WTC11 (cell line): ENCODE data around the gene UBXN4. TPM values are rescaled to one million over a fixed set of nuclear protein-coding genes. Genes with fewer than 3 reads are reported as not detected.
"Not testable (repeated sequence)": the region's sequence is repeated elsewhere in the genome, so short reads cannot be mapped to it uniquely, and the experiment has no call there.

ENCODE experiments used
- ATAC-seq: fragments of 200-7000 bp; cut with Tn5 transposase; 2 replicates; pipeline ENCODE4 v1.10.0; 2021; ENCODE audit warnings: mild to moderate bottlenecking, moderate library complexity
- CTCF ChIA-PET: fragments of 300-600 bp; sonication (Branson Sonifier 250); formaldehyde crosslinking; loops from one replicate; lab custom pipeline; 2021; ENCODE audit warnings: antibody characterized with exemption; lab: Charles Lee
- POLR2A ChIA-PET: fragments of 350-600 bp; sonication (Branson Sonifier 250); formaldehyde crosslinking; loops from one replicate; lab custom pipeline; 2021; ENCODE audit warnings: antibody characterized with exemption; lab: Charles Lee
- DNase-seq: peaks from one replicate; pipeline ENCODE4 v3.0.0; 2021; ENCODE audit warnings: low spot score
- H3K27ac Mint-ChIP-seq: 2 replicates; pipeline ENCODE4 v1.8.0; 2021; ENCODE audit warnings: mixed read lengths
- H3K27me3 Mint-ChIP-seq: 2 replicates; pipeline ENCODE4 v1.8.0; 2021; ENCODE audit warnings: low read depth, mild to moderate bottlenecking, moderate library complexity, mixed read lengths
- H3K36me3 Mint-ChIP-seq: 2 replicates; pipeline ENCODE4 v1.8.0; 2021; ENCODE audit warnings: mixed read lengths
- H3K4me1 Mint-ChIP-seq: 2 replicates; pipeline ENCODE4 v1.8.0; 2022; ENCODE audit warnings: mixed read lengths
- H3K4me3 Mint-ChIP-seq: 2 replicates; pipeline ENCODE4 v1.8.0; 2021; ENCODE audit warnings: mild to moderate bottlenecking, moderate library complexity, mixed read lengths
- H3K9me3 Mint-ChIP-seq: 2 replicates; pipeline ENCODE4 v1.8.0; 2021; ENCODE audit warnings: mixed read lengths
- CREB1 ChIP-seq: sonication (generic); formaldehyde crosslinking; IDR thresholded peaks from 2 replicates; pipeline ENCODE4 v1.8.0; 2023; ENCODE audit warnings: mild to moderate bottlenecking, missing genetic modification reagents
- ETV6 ChIP-seq: sonication (generic); formaldehyde crosslinking; IDR thresholded peaks from 2 replicates; pipeline ENCODE4 v1.8.1; 2022; ENCODE audit warnings: mild to moderate bottlenecking, missing genetic modification reagents
- GRHL2 ChIP-seq: fragments of 250-450 bp; sonication (Bioruptor Pico); IDR thresholded peaks from 2 replicates; pipeline ENCODE4 v1.8.0; 2022; ENCODE audit warnings: mild to moderate bottlenecking, moderate library complexity; ENCODE audit not compliant: insufficient replicate concordance, severe bottlenecking
- GTF2I ChIP-seq: fragments of 250-450 bp; sonication (Bioruptor Pico); conservative IDR thresholded peaks from 2 replicates; pipeline ENCODE4 v1.4.0; 2021; ENCODE audit warnings: mild to moderate bottlenecking
- HMGA2 ChIP-seq: fragments of 250-450 bp; sonication (Bioruptor Pico); IDR thresholded peaks from 2 replicates; pipeline ENCODE4 v1.4.0; 2021; ENCODE audit warnings: mild to moderate bottlenecking, moderate library complexity
- JAZF1 ChIP-seq: fragments of 250-450 bp; sonication (Bioruptor Pico); IDR thresholded peaks from 2 replicates; pipeline ENCODE4 v1.9.0; 2021; ENCODE audit warnings: moderate library complexity, mild to moderate bottlenecking, inconsistent platforms
- NR1H2 ChIP-seq: sonication (generic); formaldehyde crosslinking; IDR thresholded peaks from 2 replicates; pipeline ENCODE4 v1.9.0; 2021; ENCODE audit warnings: mild to moderate bottlenecking, moderate library complexity, missing genetic modification reagents
- SP1 ChIP-seq: sonication (generic); formaldehyde crosslinking; conservative IDR thresholded peaks from 2 replicates; pipeline ENCODE4 v1.8.1; 2022; ENCODE audit warnings: missing genetic modification reagents
- TEAD1 ChIP-seq: sonication (generic); formaldehyde crosslinking; IDR thresholded peaks from 2 replicates; pipeline ENCODE4 v1.8.0; 2022; ENCODE audit warnings: mild to moderate bottlenecking, missing genetic modification reagents
- TEAD4 ChIP-seq: sonication (generic); formaldehyde crosslinking; IDR thresholded peaks from 2 replicates; pipeline ENCODE4 v1.8.0; 2022; ENCODE audit warnings: mild to moderate bottlenecking, missing genetic modification reagents
- ZNF219 ChIP-seq: sonication (generic); formaldehyde crosslinking; IDR thresholded peaks from 2 replicates; pipeline ENCODE4 v1.8.0; 2023; ENCODE audit warnings: missing genetic modification reagents, mild to moderate bottlenecking, borderline replicate concordance
- ZNF232 ChIP-seq: sonication (generic); formaldehyde crosslinking; IDR thresholded peaks from 2 replicates; pipeline ENCODE4 v1.8.0; 2022; ENCODE audit warnings: mild to moderate bottlenecking, missing genetic modification reagents
- ZNF396 ChIP-seq: fragments of 250-450 bp; sonication (Bioruptor Pico); IDR thresholded peaks from 2 replicates; pipeline ENCODE4 v1.8.0; 2021; ENCODE audit warnings: mild to moderate bottlenecking, moderate library complexity, borderline replicate concordance
- total RNA-seq: library from RNA; stranded (reverse); gene quantifications from 3 replicates; pipeline ENCODE4 v1.2.3, GENCODE V29; 2021
- TF ChIP-seq, protein P1 (sequence below): fragments of 250-450 bp; sonication (Bioruptor Pico); IDR thresholded peaks from 2 replicates; pipeline ENCODE4 v1.9.0; 2021; ENCODE audit warnings: mild to moderate bottlenecking, borderline replicate concordance
- TF ChIP-seq, protein P2 (sequence below): sonication (generic); formaldehyde crosslinking; IDR thresholded peaks from 2 replicates; pipeline ENCODE4 v1.8.0; 2023; ENCODE audit warnings: missing genetic modification reagents
- TF ChIP-seq, protein P3 (sequence below): sonication (generic); formaldehyde crosslinking; IDR thresholded peaks from 2 replicates; pipeline ENCODE4 v1.8.0; 2022; ENCODE audit warnings: mild to moderate bottlenecking, missing genetic modification reagents
- TF ChIP-seq, protein P4 (sequence below): sonication (generic); formaldehyde crosslinking; IDR thresholded peaks from 2 replicates; pipeline ENCODE4 v1.8.1; 2023; ENCODE audit warnings: mild to moderate bottlenecking, missing genetic modification reagents, moderate library complexity
- TF ChIP-seq, protein P5 (sequence below): fragments of 200-600 bp; IDR thresholded peaks from 2 replicates; pipeline ENCODE4 v1.8.0; 2022; ENCODE audit warnings: antibody characterized with exemption
- TF ChIP-seq, protein P6 (sequence below): sonication (generic); formaldehyde crosslinking; IDR thresholded peaks from 2 replicates; pipeline ENCODE4 v1.8.1; 2023; ENCODE audit warnings: mild to moderate bottlenecking, missing genetic modification reagents

The UBXN4 gene
- total RNA-seq, 1 experiment from 2014 or later = 68.1 TPM

DNA sequence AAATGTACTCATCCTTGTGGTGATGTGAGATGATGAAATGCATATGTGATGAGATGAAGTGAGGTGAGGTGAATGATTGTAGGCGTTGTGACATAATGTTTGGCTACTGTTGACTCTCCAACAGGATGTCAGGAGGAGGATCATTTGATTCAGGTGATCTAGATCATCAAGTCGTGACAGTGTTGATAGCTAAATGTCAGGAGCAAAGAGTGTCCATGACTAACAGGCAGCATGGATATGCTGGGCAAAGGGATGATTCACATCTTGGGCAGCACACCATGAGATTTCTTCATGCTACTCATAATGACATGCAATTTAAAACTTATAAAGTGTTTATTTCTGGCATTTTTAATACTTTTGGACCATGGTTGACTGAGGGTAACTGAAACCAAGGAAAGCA lies 40.2 kb upstream of the UBXN4 start:
- Mint-ChIP-seq H3K27ac (no peak overlapping the region), H3K27me3 (no peaks in the 10 kb centered on the region), H3K36me3 (peaks cover 13% of the 10 kb centered on the region), H3K4me1 (no peaks in the 10 kb centered on the region), H3K9me3 (peaks cover 4% of the 10 kb centered on the region; the same call in 1 of the 2 replicates), H3K4me3 (no peak overlapping the region)
- ChIA-PET POLR2A (no interaction called here), CTCF (interaction anchor here (0.9 kb wide), 1 partner anchor 8 kb away, joined by 3 read pairs; no protein-coding TSS in a partner anchor)
- TF ChIP-seq CREB1 (CRISPR knock-in tag) = no peak
- no peak for TF ChIP-seq SP1 (CRISPR knock-in tag)
- TF ChIP-seq, protein P1, sequence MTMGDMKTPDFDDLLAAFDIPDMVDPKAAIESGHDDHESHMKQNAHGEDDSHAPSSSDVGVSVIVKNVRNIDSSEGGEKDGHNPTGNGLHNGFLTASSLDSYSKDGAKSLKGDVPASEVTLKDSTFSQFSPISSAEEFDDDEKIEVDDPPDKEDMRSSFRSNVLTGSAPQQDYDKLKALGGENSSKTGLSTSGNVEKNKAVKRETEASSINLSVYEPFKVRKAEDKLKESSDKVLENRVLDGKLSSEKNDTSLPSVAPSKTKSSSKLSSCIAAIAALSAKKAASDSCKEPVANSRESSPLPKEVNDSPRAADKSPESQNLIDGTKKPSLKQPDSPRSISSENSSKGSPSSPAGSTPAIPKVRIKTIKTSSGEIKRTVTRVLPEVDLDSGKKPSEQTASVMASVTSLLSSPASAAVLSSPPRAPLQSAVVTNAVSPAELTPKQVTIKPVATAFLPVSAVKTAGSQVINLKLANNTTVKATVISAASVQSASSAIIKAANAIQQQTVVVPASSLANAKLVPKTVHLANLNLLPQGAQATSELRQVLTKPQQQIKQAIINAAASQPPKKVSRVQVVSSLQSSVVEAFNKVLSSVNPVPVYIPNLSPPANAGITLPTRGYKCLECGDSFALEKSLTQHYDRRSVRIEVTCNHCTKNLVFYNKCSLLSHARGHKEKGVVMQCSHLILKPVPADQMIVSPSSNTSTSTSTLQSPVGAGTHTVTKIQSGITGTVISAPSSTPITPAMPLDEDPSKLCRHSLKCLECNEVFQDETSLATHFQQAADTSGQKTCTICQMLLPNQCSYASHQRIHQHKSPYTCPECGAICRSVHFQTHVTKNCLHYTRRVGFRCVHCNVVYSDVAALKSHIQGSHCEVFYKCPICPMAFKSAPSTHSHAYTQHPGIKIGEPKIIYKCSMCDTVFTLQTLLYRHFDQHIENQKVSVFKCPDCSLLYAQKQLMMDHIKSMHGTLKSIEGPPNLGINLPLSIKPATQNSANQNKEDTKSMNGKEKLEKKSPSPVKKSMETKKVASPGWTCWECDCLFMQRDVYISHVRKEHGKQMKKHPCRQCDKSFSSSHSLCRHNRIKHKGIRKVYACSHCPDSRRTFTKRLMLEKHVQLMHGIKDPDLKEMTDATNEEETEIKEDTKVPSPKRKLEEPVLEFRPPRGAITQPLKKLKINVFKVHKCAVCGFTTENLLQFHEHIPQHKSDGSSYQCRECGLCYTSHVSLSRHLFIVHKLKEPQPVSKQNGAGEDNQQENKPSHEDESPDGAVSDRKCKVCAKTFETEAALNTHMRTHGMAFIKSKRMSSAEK (CRISPR knock-in tag) = no peak
- TF ChIP-seq GTF2I (CRISPR knock-in tag) = no peak
- TF ChIP-seq, protein P2, sequence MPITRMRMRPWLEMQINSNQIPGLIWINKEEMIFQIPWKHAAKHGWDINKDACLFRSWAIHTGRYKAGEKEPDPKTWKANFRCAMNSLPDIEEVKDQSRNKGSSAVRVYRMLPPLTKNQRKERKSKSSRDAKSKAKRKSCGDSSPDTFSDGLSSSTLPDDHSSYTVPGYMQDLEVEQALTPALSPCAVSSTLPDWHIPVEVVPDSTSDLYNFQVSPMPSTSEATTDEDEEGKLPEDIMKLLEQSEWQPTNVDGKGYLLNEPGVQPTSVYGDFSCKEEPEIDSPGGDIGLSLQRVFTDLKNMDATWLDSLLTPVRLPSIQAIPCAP (CRISPR knock-in tag) = no peak
- TF ChIP-seq TEAD1 = no peak
- TF ChIP-seq NR1H2 (CRISPR knock-in tag) = no peak
- TF ChIP-seq TEAD4 (CRISPR knock-in tag) = no peak
- no peak for TF ChIP-seq JAZF1
- no peak for TF ChIP-seq GRHL2 (CRISPR knock-in tag)
- TF ChIP-seq ZNF396 = no peak
- TF ChIP-seq, protein P3, sequence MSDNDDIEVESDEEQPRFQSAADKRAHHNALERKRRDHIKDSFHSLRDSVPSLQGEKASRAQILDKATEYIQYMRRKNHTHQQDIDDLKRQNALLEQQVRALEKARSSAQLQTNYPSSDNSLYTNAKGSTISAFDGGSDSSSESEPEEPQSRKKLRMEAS = no peak
- no peak for TF ChIP-seq ETV6 (CRISPR knock-in tag)
- no peak for TF ChIP-seq ZNF232 (CRISPR knock-in tag)
- TF ChIP-seq HMGA2 (CRISPR knock-in tag) = no peak
- no peak for DNase-seq
- no peak for ATAC-seq

DNA sequence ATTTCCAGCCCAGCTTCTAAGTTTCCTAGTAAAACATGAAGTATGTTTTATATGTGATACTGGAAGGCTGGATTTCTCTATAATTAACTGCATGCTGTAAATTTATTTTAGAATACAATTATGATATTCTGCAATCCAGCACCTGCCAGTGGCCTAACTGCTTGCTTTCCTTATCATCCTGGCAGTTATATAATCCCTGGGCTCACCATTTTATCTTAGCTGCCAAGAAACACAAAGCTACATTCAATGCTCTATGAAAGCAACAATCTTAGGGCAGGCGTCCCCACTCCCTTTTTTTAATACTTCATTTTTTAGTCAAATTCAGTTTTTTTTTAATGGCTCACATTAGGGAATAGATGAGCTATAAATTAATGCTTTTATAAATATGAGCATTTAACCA lies 38.4 kb upstream of the UBXN4 start:
- Mint-ChIP-seq H3K4me1 (no peaks in the 10 kb centered on the region), H3K27me3 (no peaks in the 10 kb centered on the region), H3K9me3 (peaks cover 4% of the 10 kb centered on the region; the same call in 1 of the 2 replicates), H3K27ac (no peak overlapping the region), H3K4me3 (no peak overlapping the region), H3K36me3 (peaks cover 9% of the 10 kb centered on the region)
- CTCF ChIA-PET = no interaction called here
- ATAC-seq (no peak), DNase-seq (no peak)
- TF ChIP-seq, protein P4, sequence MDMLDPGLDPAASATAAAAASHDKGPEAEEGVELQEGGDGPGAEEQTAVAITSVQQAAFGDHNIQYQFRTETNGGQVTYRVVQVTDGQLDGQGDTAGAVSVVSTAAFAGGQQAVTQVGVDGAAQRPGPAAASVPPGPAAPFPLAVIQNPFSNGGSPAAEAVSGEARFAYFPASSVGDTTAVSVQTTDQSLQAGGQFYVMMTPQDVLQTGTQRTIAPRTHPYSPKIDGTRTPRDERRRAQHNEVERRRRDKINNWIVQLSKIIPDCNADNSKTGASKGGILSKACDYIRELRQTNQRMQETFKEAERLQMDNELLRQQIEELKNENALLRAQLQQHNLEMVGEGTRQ (CRISPR knock-in tag) = no peak
- no peak for TF ChIP-seq ZNF219 (CRISPR knock-in tag)
- TF ChIP-seq, protein P5, sequence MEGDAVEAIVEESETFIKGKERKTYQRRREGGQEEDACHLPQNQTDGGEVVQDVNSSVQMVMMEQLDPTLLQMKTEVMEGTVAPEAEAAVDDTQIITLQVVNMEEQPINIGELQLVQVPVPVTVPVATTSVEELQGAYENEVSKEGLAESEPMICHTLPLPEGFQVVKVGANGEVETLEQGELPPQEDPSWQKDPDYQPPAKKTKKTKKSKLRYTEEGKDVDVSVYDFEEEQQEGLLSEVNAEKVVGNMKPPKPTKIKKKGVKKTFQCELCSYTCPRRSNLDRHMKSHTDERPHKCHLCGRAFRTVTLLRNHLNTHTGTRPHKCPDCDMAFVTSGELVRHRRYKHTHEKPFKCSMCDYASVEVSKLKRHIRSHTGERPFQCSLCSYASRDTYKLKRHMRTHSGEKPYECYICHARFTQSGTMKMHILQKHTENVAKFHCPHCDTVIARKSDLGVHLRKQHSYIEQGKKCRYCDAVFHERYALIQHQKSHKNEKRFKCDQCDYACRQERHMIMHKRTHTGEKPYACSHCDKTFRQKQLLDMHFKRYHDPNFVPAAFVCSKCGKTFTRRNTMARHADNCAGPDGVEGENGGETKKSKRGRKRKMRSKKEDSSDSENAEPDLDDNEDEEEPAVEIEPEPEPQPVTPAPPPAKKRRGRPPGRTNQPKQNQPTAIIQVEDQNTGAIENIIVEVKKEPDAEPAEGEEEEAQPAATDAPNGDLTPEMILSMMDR = no peak
- TF ChIP-seq, protein P6, sequence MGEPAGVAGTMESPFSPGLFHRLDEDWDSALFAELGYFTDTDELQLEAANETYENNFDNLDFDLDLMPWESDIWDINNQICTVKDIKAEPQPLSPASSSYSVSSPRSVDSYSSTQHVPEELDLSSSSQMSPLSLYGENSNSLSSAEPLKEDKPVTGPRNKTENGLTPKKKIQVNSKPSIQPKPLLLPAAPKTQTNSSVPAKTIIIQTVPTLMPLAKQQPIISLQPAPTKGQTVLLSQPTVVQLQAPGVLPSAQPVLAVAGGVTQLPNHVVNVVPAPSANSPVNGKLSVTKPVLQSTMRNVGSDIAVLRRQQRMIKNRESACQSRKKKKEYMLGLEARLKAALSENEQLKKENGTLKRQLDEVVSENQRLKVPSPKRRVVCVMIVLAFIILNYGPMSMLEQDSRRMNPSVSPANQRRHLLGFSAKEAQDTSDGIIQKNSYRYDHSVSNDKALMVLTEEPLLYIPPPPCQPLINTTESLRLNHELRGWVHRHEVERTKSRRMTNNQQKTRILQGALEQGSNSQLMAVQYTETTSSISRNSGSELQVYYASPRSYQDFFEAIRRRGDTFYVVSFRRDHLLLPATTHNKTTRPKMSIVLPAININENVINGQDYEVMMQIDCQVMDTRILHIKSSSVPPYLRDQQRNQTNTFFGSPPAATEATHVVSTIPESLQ = no peak
- no peak for TF ChIP-seq TEAD4 (CRISPR knock-in tag)
- POLR2A ChIA-PET = no interaction called here

DNA sequence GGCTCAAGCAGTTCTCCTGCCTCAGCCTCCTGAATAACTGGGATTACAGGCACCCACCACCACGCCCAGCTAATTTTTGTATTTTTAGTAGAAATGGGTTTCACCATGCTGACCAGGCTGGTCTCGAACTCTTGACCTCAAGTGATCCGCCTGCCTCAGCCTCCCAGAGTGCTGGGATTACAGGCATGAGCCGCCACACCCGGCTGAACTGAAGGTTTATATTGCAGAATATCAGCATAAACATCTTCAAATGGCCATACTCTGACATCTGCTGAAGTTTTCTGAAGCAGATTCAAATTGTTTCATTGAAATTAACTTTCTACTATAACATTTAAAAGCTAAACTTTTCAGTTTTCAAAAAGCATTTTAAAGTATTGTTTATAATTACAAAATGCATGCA lies 37.6 kb upstream of the UBXN4 start:
- H3K4me1 Mint-ChIP-seq, DNase-seq, CTCF ChIA-PET, H3K4me3 Mint-ChIP-seq, H3K27me3 Mint-ChIP-seq, H3K27ac Mint-ChIP-seq, H3K36me3 Mint-ChIP-seq, POLR2A ChIA-PET, ATAC-seq, H3K9me3 Mint-ChIP-seq: not testable (repeated sequence)
